OCI-LY7 (cell line): Measurements from ENCODE around the gene NPHP1. TPM values are rescaled to one million over a fixed set of nuclear protein-coding genes. Genes with fewer than 3 reads are reported as not detected.

Source experiments
- BruUV-seq: library from RNA; stranded (reverse); fragments of 400-500 nt; replicated peaks from 2 replicates; lab custom pipeline; 2021; lab: Mats Ljungman, UMichigan
- CTCF ChIA-PET: fragments of 300-600 bp; sonication (Branson Sonifier 250); formaldehyde crosslinking; loops from one replicate; lab custom pipeline; 2022; ENCODE audit warnings: antibody characterized with exemption; ENCODE audit not compliant: unreplicated experiment; lab: Charles Lee
- POLR2A ChIA-PET: fragments of 300-600 bp; sonication (Branson Sonifier 250); formaldehyde crosslinking; loops from one replicate; lab custom pipeline; 2022; ENCODE audit warnings: antibody characterized with exemption; lab: Charles Lee
- DNase-seq: peaks from one replicate; pipeline ENCODE4 v3.0.0-alpha.2; 2015; ENCODE audit warnings: low spot score
- H2AFZ ChIP-seq: fragments of 200-600 bp; sonication (generic), shearing (Covaris generic); 2 replicates; pipeline ENCODE4 v1.6.1; 2014; ENCODE audit warnings: mild to moderate bottlenecking, antibody characterized with exemption, low read length, moderate library complexity
- H3K27ac ChIP-seq: fragments of 200-600 bp; sonication (generic); 2 replicates; pipeline ENCODE4 v1.5.1; 2014; ENCODE audit warnings: mixed run types, low read depth, mild to moderate bottlenecking, moderate library complexity, low read length, inconsistent platforms; ENCODE audit not compliant: poor library complexity, severe bottlenecking
- H3K36me3 ChIP-seq: fragments of 200-600 bp; sonication (generic); 2 replicates; pipeline ENCODE4 v1.6.1; 2014; ENCODE audit warnings: mild to moderate bottlenecking, antibody characterized with exemption, low read length, moderate library complexity, mixed read lengths; ENCODE audit not compliant: insufficient read depth
- H3K4me1 ChIP-seq: fragments of 200-600 bp; sonication (generic); 2 replicates; pipeline ENCODE4 v1.5.1; 2014; ENCODE audit warnings: mild to moderate bottlenecking, low read length; ENCODE audit not compliant: insufficient read depth, poor library complexity, severe bottlenecking
- H3K4me2 ChIP-seq: fragments of 200-600 bp; sonication (generic); 2 replicates; pipeline ENCODE4 v1.6.1; 2014; ENCODE audit warnings: mild to moderate bottlenecking, low read length
- H3K4me3 ChIP-seq: fragments of 200-600 bp; sonication (generic); 2 replicates; pipeline ENCODE4 v1.5.1; 2014; ENCODE audit warnings: mild to moderate bottlenecking, low read depth, low read length; ENCODE audit not compliant: poor library complexity, severe bottlenecking
- H3K79me2 ChIP-seq: fragments of 200-600 bp; sonication (generic); 2 replicates; pipeline ENCODE4 v1.6.1; 2016; ENCODE audit warnings: low read depth, mild to moderate bottlenecking, low read length, moderate library complexity, mixed read lengths; ENCODE audit not compliant: insufficient read depth
- H3K9me2 ChIP-seq: fragments of 200-600 bp; sonication (generic); 2 replicates; pipeline ENCODE4 v1.6.1; 2016; ENCODE audit warnings: mild to moderate bottlenecking, low read length, mixed read lengths; ENCODE audit not compliant: insufficient read depth
- H3K9me3 ChIP-seq: fragments of 200-600 bp; sonication (generic); 2 replicates; pipeline ENCODE4 v1.6.1; 2014; ENCODE audit warnings: mild to moderate bottlenecking, mixed run types, low read length, mixed read lengths
- H4K20me1 ChIP-seq: fragments of 200-600 bp; sonication (generic); 2 replicates; pipeline ENCODE4 v1.6.1; 2014; ENCODE audit warnings: mild to moderate bottlenecking, antibody characterized with exemption, low read length, moderate library complexity, mixed read lengths; ENCODE audit not compliant: insufficient read depth
- CTCF ChIP-seq: fragments of 200-600 bp; sonication (generic); conservative IDR thresholded peaks from 2 replicates; pipeline ENCODE4 v1.5.1; 2014; ENCODE audit warnings: mild to moderate bottlenecking, antibody characterized with exemption, low read length, moderate library complexity, mixed read lengths
- EZH2phosphoT487 ChIP-seq: fragments of 200-600 bp; sonication (generic); IDR thresholded peaks from 2 replicates; pipeline ENCODE4 v1.6.1; 2018; ENCODE audit warnings: low read depth, borderline replicate concordance, mild to moderate bottlenecking, mixed run types, antibody characterized with exemption, low read length, moderate library complexity, mixed read lengths
- intact Hi-C: fragments of 100-400 bp; cut with micrococcal nuclease; formaldehyde crosslinking; loops from one replicate; pipeline ENCODE4 v1.10.0; 2022; ENCODE audit not compliant: unreplicated experiment
- total RNA-seq, 2 experiments: library from RNA; depleted of rRNA in 1 of 2; stranded (reverse); fragments of >200 nt in 1 of 2; shearing (Covaris generic) in 1 of 2; gene quantifications; 2 replicates each; pipeline ENCODE4 v1.2.3, GENCODE V29; 2014 to 2022

Gene NPHP1
- total RNA-seq, 2 experiments from 2014 or later, result 1.6 to 2.0 TPM

GRCh38 chr2:110153416-110153815 lies 51.4 kb downstream of the NPHP1 start:
- no peaks in the 10 kb centered on the region for H3K79me2 ChIP-seq
- POLR2A ChIA-PET, result no interaction called here
- no peak overlapping the region for H2AFZ ChIP-seq
- no peaks in the 10 kb centered on the region for H3K9me3 ChIP-seq
- TF ChIP-seq CTCF (no peak), EZH2phosphoT487 (no peak)
- no peaks in the 10 kb centered on the region for H3K9me2 ChIP-seq
- H3K4me1 ChIP-seq, result no peaks in the 10 kb centered on the region
- H3K36me3 ChIP-seq, result no peaks in the 10 kb centered on the region
- intact Hi-C loops, result no loop called here
- no peak for DNase-seq
- no TSS peak for BruUV-seq
- H3K27ac ChIP-seq, result no peak overlapping the region
- H4K20me1 ChIP-seq, result no peaks in the 10 kb centered on the region
- H3K4me2 ChIP-seq, result no peak overlapping the region
- CTCF ChIA-PET, result no interaction called here
- no peak overlapping the region for H3K4me3 ChIP-seq

DNA sequence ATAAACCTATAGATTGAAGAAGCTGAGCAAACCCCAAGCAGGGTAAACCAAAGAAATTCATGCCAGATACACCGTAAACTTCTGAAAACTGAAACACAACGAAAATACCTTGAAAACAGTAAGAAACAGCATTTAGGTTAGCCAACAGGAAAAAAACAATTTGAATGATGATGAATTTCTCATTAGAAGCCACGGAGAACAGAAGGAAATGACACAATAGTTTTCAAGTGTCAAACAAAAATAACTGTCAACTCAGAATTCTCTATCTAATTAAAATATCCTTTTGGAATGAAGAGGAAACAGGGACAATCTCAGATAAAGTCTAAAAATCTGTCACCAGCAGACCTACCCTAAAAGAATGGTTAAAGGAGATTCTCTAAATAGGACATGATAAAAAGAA lies 51.9 kb downstream of the NPHP1 start:
- ChIA-PET CTCF (no interaction called here), POLR2A (no interaction called here)
- intact Hi-C loops, result no loop called here
- Histone ChIP-seq H3K4me2 (no peak overlapping the region), H2AFZ (no peak overlapping the region), H3K79me2 (no peaks in the 10 kb centered on the region), H3K9me3 (no peaks in the 10 kb centered on the region), H4K20me1 (no peaks in the 10 kb centered on the region), H3K36me3 (no peaks in the 10 kb centered on the region), H3K4me1 (no peaks in the 10 kb centered on the region), H3K27ac (no peak overlapping the region), H3K4me3 (no peak overlapping the region), H3K9me2 (no peaks in the 10 kb centered on the region)
- BruUV-seq, result no TSS peak
- no peak for DNase-seq
- no peak for TF ChIP-seq EZH2phosphoT487
- TF ChIP-seq CTCF, result no peak

- Histone ChIP-seq H3K4me1 (no peaks in the 10 kb centered on the region), H4K20me1 (no peaks in the 10 kb centered on the region), H3K4me2 (no peak overlapping the region), H3K36me3 (no peaks in the 10 kb centered on the region), H3K4me3 (no peak overlapping the region), H3K27ac (no peak overlapping the region), H3K9me3 (no peaks in the 10 kb centered on the region), H2AFZ (no peak overlapping the region), H3K79me2 (no peaks in the 10 kb centered on the region), H3K9me2 (no peaks in the 10 kb centered on the region)
- ChIA-PET POLR2A (no interaction called here), CTCF (no interaction called here)
- no TSS peak for BruUV-seq
- DNase-seq, result no peak
- intact Hi-C loops, result no loop called here
- TF ChIP-seq CTCF, result no peak
- TF ChIP-seq EZH2phosphoT487, result no peak
These were observed 55.2 kb downstream of the NPHP1 start for GRCh38 chr2:110149330-110150220.
